ENCODE measurements around the gene GJB5.
"Not testable (repeated sequence)": the region's sequence is repeated elsewhere in the genome, so short reads cannot be mapped to it uniquely, and the experiment has no call there.

The GJB5 gene

GRCh38 chr1:34754964-34755637, at the start of gene GJB5:
Gene GJB5 (plus strand): TSS chr1:34755047. CDS start chr1:34757331, 2,284 bp downstream.
- DNase-seq = no peak

- no peak for DNase-seq
Observed at GRCh38 chr1:34705077-34705476, 49.8 kb upstream of the GJB5 start.

GRCh38 chr1:34708106-34708505, 46.7 kb upstream of the GJB5 start:
- DNase-seq = no peak

- DNase-seq = peak; percentile 15
Observed at GRCh38 chr1:34709547-34709946, 45.3 kb upstream of the GJB5 start.

- no peak for DNase-seq
Observed at GRCh38 chr1:34710812-34711211, 44.0 kb upstream of the GJB5 start.

- DNase-seq = no peak
Observed at GRCh38 chr1:34711485-34711884, 43.4 kb upstream of the GJB5 start.

- no peak for DNase-seq
Observed at GRCh38 chr1:34712007-34712688, 42.7 kb upstream of the GJB5 start.

GRCh38 chr1:34713443-34713842, 41.4 kb upstream of the GJB5 start:
- no peak for DNase-seq

- DNase-seq = no peak
Observed at GRCh38 chr1:34714386-34714785, 40.5 kb upstream of the GJB5 start.

- DNase-seq = no peak
Observed at GRCh38 chr1:34715139-34715538, 39.7 kb upstream of the GJB5 start.

- no peak for DNase-seq
Observed at GRCh38 chr1:34721241-34721640, 33.6 kb upstream of the GJB5 start.

GRCh38 chr1:34721646-34722355, 33.0 kb upstream of the GJB5 start:
- DNase-seq = no peak

GRCh38 chr1:34726861-34727260, 28.0 kb upstream of the GJB5 start:
- DNase-seq = no peak

GRCh38 chr1:34730485-34730884, 24.4 kb upstream of the GJB5 start:
- DNase-seq = no peak

GRCh38 chr1:34732831-34733230, 22.0 kb upstream of the GJB5 start:
- not testable (repeated sequence) for DNase-seq

GRCh38 chr1:34736692-34737091, 18.2 kb upstream of the GJB5 start:
- DNase-seq = no peak

- not testable (repeated sequence) for DNase-seq
Observed at GRCh38 chr1:34737236-34737635, 17.6 kb upstream of the GJB5 start.

- no peak for DNase-seq
Observed at GRCh38 chr1:34739613-34740012, 15.2 kb upstream of the GJB5 start.

GRCh38 chr1:34740161-34740868, 14.5 kb upstream of the GJB5 start:
- DNase-seq = peak; percentile 38

GRCh38 chr1:34742667-34743270, 12.1 kb upstream of the GJB5 start:
- DNase-seq = peak; percentile 86

GRCh38 chr1:34743775-34744174, 11.1 kb upstream of the GJB5 start:
- DNase-seq = no peak

GRCh38 chr1:34744851-34745250, 10.0 kb upstream of the GJB5 start:
- no peak for DNase-seq

GRCh38 chr1:34745666-34746065, 9.2 kb upstream of the GJB5 start:
- DNase-seq = no peak
